ENCODE measurements around the gene CHRM3. TPM values are rescaled to one million over a fixed set of nuclear protein-coding genes. Genes with fewer than 3 reads are reported as not detected.

CHRM3 gene
- total and polyA plus RNA-seq, 2 experiments from 2014 or later = 4.8 to 13.8 TPM

- Mint-ChIP-seq H3K27ac (no peak overlapping the region), H3K36me3 (ENCODE audit: low read depth) (no peaks in the 10 kb centered on the region), H3K4me1 (no peaks in the 10 kb centered on the region), H3K9me3 (no peaks in the 10 kb centered on the region), H3K27me3 (ENCODE audit: insufficient read depth, low read depth, poor library complexity) (no peaks in the 10 kb centered on the region), H3K4me3 (no peak overlapping the region)
- H3F3A ChIP-seq (replicated peaks; ENCODE audit: low read depth) = no peaks in the 10 kb centered on the region
- no peaks in the 10 kb centered on the region for H3K9me2 ChIP-seq (ENCODE audit: insufficient read depth)
- H3K4me3 ChIP-seq = no peak overlapping the region
- H3K79me2 ChIP-seq (replicated peaks; ENCODE audit: insufficient read depth) = no peaks in the 10 kb centered on the region
- TF ChIP-seq EZH2phosphoT487 (IDR thresholded peaks at IDR 0.05; ENCODE audit: unreplicated experiment) = no peak
- no peak for TF ChIP-seq STAT1 (IDR thresholded peaks at IDR 0.05; ENCODE audit: unreplicated experiment)
- no peak for TF ChIP-seq EZH2 (IDR thresholded peaks at IDR 0.05; ENCODE audit: low read depth, unreplicated experiment)
- TF ChIP-seq NANOG (IDR thresholded peaks at IDR 0.05; ENCODE audit: borderline replicate concordance) = no peak
- no peak for TF ChIP-seq CREB1 (CRISPR knock-in tag; IDR thresholded peaks at IDR 0.05; ENCODE audit: low read depth)
- TF ChIP-seq ETS1 (IDR thresholded peaks at IDR 0.05) = no peak
- no peak for TF ChIP-seq CTCF (conservative IDR thresholded peaks at IDR 0.05; ENCODE audit: low read depth in 2 of 2)
- TF ChIP-seq, protein P1, sequence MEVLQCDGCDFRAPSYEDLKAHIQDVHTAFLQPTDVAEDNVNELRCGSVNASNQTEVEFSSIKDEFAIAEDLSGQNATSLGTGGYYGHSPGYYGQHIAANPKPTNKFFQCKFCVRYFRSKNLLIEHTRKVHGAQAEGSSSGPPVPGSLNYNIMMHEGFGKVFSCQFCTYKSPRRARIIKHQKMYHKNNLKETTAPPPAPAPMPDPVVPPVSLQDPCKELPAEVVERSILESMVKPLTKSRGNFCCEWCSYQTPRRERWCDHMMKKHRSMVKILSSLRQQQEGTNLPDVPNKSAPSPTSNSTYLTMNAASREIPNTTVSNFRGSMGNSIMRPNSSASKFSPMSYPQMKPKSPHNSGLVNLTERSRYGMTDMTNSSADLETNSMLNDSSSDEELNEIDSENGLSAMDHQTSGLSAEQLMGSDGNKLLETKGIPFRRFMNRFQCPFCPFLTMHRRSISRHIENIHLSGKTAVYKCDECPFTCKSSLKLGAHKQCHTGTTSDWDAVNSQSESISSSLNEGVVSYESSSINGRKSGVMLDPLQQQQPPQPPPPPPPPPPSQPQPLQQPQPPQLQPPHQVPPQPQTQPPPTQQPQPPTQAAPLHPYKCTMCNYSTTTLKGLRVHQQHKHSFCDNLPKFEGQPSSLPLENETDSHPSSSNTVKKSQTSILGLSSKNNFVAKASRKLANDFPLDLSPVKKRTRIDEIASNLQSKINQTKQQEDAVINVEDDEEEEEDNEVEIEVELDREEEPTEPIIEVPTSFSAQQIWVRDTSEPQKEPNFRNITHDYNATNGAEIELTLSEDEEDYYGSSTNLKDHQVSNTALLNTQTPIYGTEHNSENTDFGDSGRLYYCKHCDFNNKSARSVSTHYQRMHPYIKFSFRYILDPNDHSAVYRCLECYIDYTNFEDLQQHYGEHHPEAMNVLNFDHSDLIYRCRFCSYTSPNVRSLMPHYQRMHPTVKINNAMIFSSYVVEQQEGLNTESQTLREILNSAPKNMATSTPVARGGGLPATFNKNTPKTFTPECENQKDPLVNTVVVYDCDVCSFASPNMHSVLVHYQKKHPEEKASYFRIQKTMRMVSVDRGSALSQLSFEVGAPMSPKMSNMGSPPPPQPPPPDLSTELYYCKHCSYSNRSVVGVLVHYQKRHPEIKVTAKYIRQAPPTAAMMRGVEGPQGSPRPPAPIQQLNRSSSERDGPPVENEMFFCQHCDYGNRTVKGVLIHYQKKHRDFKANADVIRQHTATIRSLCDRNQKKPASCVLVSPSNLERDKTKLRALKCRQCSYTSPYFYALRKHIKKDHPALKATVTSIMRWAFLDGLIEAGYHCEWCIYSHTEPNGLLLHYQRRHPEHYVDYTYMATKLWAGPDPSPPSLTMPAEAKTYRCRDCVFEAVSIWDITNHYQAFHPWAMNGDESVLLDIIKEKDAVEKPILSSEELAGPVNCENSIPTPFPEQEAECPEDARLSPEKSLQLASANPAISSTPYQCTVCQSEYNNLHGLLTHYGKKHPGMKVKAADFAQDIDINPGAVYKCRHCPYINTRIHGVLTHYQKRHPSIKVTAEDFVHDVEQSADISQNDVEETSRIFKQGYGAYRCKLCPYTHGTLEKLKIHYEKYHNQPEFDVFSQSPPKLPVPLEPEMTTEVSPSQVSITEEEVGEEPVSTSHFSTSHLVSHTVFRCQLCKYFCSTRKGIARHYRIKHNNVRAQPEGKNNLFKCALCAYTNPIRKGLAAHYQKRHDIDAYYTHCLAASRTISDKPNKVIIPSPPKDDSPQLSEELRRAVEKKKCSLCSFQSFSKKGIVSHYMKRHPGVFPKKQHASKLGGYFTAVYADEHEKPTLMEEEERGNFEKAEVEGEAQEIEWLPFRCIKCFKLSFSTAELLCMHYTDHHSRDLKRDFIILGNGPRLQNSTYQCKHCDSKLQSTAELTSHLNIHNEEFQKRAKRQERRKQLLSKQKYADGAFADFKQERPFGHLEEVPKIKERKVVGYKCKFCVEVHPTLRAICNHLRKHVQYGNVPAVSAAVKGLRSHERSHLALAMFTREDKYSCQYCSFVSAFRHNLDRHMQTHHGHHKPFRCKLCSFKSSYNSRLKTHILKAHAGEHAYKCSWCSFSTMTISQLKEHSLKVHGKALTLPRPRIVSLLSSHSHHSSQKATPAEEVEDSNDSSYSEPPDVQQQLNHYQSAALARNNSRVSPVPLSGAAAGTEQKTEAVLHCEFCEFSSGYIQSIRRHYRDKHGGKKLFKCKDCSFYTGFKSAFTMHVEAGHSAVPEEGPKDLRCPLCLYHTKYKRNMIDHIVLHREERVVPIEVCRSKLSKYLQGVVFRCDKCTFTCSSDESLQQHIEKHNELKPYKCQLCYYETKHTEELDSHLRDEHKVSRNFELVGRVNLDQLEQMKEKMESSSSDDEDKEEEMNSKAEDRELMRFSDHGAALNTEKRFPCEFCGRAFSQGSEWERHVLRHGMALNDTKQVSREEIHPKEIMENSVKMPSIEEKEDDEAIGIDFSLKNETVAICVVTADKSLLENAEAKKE (CRISPR knock-in tag; IDR thresholded peaks at IDR 0.05) = no peak
- no peak for TF ChIP-seq JUNB (IDR thresholded peaks at IDR 0.05; ENCODE audit: unreplicated experiment)
- TF ChIP-seq POLR2AphosphoS5 (IDR thresholded peaks at IDR 0.05; ENCODE audit: low read depth) = no peak
- no peak for TF ChIP-seq ZNF114 (CRISPR knock-in tag; IDR thresholded peaks at IDR 0.05)
- TF ChIP-seq, protein P2, sequence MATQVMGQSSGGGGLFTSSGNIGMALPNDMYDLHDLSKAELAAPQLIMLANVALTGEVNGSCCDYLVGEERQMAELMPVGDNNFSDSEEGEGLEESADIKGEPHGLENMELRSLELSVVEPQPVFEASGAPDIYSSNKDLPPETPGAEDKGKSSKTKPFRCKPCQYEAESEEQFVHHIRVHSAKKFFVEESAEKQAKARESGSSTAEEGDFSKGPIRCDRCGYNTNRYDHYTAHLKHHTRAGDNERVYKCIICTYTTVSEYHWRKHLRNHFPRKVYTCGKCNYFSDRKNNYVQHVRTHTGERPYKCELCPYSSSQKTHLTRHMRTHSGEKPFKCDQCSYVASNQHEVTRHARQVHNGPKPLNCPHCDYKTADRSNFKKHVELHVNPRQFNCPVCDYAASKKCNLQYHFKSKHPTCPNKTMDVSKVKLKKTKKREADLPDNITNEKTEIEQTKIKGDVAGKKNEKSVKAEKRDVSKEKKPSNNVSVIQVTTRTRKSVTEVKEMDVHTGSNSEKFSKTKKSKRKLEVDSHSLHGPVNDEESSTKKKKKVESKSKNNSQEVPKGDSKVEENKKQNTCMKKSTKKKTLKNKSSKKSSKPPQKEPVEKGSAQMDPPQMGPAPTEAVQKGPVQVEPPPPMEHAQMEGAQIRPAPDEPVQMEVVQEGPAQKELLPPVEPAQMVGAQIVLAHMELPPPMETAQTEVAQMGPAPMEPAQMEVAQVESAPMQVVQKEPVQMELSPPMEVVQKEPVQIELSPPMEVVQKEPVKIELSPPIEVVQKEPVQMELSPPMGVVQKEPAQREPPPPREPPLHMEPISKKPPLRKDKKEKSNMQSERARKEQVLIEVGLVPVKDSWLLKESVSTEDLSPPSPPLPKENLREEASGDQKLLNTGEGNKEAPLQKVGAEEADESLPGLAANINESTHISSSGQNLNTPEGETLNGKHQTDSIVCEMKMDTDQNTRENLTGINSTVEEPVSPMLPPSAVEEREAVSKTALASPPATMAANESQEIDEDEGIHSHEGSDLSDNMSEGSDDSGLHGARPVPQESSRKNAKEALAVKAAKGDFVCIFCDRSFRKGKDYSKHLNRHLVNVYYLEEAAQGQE (IDR thresholded peaks at IDR 0.05; ENCODE audit: unreplicated experiment) = no peak
- no peak for TF ChIP-seq ZNF331 (CRISPR knock-in tag; IDR thresholded peaks at IDR 0.05; ENCODE audit: low read depth)
- H3K27ac ChIP-seq (ENCODE audit: low read depth) = no peak overlapping the region
- no peaks in the 10 kb centered on the region for H3K36me3 ChIP-seq (ENCODE audit: insufficient read depth)
- no peaks in the 10 kb centered on the region for H3K27me3 ChIP-seq (ENCODE audit: insufficient read depth)
- DNase-seq (ENCODE audit: low spot score) (peak; percentile 8), ATAC-seq (no peak)
- H4K20me1 ChIP-seq (replicated peaks; ENCODE audit: insufficient read depth) = no peaks in the 10 kb centered on the region
- no peak overlapping the region for H2AFZ ChIP-seq
- H3K4me2 ChIP-seq = no peak overlapping the region
- H3K4me1 ChIP-seq (ENCODE audit: insufficient read depth) = no peaks in the 10 kb centered on the region
Measured at GRCh38 chr1:239349699-239350098, 36.7 kb upstream of the CHRM3 start.

All from GM23338 (cell line).